Measurements from ENCODE around the gene COL18A1.

DNA sequence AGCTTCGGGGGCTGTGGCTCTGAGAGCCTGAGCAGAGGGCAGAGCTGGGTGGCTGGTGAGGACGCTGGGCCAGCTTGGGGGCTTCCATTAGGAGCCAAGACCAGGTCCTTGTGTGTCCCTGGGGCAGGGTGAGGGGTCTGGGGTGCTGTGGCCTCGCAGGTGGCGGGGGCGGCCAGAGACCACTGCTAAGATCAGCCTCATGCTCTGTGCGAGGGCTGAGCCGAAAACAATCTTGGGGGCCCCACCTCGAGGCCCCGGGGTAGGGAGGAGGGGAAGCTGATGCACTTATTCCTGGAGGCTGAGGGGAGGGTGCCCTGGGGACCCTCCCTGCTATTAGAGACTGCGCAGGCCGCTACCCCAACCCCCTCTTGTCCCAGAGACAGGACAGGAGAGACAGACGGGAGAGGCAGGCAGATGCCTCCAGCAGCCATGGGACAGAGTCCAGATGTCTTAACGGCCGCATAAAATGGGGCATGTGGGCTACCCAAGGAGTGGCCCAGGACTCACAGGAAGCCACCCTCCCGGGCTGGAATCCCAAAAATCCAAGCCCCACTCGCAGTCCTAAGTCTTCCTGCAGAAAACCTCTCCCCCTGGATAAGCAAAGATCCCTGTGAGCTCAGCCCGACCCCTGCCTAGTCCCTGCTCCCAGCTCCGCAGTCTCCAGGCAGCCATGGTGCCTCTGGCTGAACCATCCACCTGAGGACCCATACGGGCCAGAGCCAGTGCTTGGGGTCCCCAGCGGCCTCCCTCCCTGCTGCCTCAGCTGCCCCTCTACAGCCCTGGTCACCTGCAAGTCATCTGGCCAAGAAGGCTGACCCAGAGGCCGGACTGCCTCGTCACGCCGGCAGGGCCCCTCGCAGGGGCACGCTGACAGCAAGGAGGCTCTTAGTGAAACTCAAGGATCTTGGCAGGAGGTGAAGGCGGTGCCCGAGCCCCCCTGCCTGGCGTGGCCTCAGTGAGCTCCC is 43.6 kb upstream of the COL18A1 start:
- no peak for TF ChIP-seq EZH2 (IDR thresholded peaks at IDR 0.05; ENCODE audit: borderline replicate concordance)
- TF ChIP-seq, protein P1, sequence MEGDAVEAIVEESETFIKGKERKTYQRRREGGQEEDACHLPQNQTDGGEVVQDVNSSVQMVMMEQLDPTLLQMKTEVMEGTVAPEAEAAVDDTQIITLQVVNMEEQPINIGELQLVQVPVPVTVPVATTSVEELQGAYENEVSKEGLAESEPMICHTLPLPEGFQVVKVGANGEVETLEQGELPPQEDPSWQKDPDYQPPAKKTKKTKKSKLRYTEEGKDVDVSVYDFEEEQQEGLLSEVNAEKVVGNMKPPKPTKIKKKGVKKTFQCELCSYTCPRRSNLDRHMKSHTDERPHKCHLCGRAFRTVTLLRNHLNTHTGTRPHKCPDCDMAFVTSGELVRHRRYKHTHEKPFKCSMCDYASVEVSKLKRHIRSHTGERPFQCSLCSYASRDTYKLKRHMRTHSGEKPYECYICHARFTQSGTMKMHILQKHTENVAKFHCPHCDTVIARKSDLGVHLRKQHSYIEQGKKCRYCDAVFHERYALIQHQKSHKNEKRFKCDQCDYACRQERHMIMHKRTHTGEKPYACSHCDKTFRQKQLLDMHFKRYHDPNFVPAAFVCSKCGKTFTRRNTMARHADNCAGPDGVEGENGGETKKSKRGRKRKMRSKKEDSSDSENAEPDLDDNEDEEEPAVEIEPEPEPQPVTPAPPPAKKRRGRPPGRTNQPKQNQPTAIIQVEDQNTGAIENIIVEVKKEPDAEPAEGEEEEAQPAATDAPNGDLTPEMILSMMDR (IDR thresholded peaks at IDR 0.05; ENCODE audit: poor library complexity): no peak

Data from hepatocyte (in vitro differentiated cells).